ENCODE results near the gene SKIC3. TPM values are rescaled to one million over a fixed set of nuclear protein-coding genes. Genes with fewer than 3 reads are reported as not detected.
A peak's percentile ranks its signal among the peaks of the same experiment; 100 is the strongest.

SKIC3 gene
- total RNA-seq = 69.7 and 91.5 TPM in 2 replicates

DNA sequence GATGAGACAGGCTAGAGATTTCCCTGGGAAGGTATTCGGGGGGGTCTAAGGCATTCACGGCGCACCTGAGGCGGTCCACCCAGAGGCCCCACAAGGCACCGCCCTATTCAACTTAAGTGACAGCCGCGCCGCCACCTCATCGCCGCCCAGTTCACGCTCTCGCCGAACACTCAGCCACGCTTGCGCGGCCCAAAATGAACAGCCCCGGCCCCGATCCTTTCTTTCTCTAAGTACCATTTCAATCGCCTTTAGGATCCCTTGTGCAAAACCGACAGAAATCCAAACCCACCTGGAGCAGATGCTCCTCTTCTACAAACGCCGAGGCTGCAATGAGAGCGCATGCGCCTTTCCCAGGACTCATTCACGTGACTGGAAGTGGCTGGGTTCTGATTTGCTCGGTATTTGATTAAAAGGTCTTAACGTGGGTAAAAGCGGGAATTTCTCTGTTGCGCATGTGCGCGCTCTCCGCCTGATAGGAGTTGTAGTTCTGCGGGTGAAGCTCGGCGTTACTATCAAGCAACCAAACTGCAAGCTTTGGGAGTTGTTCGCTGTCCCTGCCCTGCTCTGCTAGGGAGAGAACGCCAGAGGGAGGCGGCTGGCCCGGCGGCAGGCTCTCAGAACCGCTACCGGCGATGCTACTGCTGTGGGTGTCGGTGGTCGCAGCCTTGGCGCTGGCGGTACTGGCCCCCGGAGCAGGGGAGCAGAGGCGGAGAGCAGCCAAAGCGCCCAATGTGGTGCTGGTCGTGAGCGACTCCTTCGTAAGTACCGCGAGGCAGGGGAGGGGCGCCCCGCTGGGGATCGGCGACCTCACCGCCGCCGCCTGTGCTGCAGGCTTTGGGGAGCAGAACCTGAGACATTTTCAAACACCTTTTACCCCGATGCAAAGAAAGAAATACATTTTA, at the start of gene SKIC3, which contains the start of gene ARSK:
Gene SKIC3 (minus strand): TSS at position 331 of the 902 bp plus-strand sequence. CDS start 7,827 bp downstream, outside the sequence.
Gene ARSK (plus strand): TSS at position 455 of the 902 bp plus-strand sequence. CDS start 178 bp downstream, at position 633.
- peak; percentile 99 for DNase-seq (ENCODE audit: low read depth in 2 of 2)

- DNase-seq (ENCODE audit: low read depth in 2 of 2) = no peak
These were observed 45.8 kb upstream of the SKIC3 start for GRCh38 chr5:95600557-95600956.

DNA sequence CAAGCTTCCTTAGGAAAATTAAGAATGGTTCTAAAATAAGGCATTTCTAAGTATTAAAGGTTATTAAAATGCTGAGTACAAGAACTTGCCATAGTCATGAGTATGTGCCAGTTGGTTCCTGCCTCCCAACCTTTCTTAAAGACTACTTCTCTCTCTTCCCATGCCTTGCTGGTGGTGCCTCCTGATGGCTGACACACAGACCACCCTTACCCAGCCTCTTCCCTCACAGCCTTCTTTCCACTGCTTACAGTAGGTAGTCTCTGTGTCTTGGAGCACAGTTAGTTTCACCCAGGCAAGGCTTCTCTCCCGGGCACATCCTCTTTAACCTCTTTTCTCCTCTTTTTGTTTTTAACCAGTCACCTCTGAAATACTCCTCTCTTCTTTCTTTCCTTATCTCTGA, 44.5 kb upstream of the SKIC3 start:
- DNase-seq (ENCODE audit: low read depth in 2 of 2) = no peak

GRCh38 chr5:95595289-95595931, 40.6 kb upstream of the SKIC3 start:
- no peak for DNase-seq (ENCODE audit: low read depth in 2 of 2)

DNA sequence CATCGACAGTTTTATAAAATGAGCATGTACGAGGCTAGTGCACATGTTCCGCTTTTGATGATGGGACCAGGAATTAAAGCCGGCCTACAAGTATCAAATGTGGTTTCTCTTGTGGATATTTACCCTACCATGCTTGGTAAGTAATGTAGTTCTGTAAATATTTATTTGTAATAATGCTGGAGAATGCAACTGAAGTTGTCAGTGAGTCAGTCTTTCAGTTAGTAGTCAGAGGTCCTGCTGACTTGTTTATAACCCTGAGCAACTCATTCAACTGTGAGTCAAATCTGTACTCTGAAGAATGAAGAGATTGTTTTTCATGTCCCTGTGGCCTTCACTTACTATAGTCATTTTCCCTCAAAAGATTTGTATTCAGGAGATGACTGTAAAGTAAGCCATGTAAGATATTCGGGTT, 36.7 kb upstream of the SKIC3 start:
- DNase-seq (ENCODE audit: low read depth in 2 of 2) = peak in 1 of 2 donors; percentile 84

- DNase-seq (ENCODE audit: low read depth in 2 of 2) = no peak
These were observed 36.1 kb upstream of the SKIC3 start for GRCh38 chr5:95590880-95591279.

- DNase-seq (ENCODE audit: low read depth in 2 of 2) = no peak
These were observed 29.2 kb upstream of the SKIC3 start for GRCh38 chr5:95583992-95584391.

- no peak for DNase-seq (ENCODE audit: low read depth in 2 of 2)
These were observed 26.8 kb upstream of the SKIC3 start for GRCh38 chr5:95581576-95581975.

- DNase-seq (ENCODE audit: low read depth in 2 of 2) = no peak
These were observed 17.2 kb upstream of the SKIC3 start for GRCh38 chr5:95572016-95572415.

DNA sequence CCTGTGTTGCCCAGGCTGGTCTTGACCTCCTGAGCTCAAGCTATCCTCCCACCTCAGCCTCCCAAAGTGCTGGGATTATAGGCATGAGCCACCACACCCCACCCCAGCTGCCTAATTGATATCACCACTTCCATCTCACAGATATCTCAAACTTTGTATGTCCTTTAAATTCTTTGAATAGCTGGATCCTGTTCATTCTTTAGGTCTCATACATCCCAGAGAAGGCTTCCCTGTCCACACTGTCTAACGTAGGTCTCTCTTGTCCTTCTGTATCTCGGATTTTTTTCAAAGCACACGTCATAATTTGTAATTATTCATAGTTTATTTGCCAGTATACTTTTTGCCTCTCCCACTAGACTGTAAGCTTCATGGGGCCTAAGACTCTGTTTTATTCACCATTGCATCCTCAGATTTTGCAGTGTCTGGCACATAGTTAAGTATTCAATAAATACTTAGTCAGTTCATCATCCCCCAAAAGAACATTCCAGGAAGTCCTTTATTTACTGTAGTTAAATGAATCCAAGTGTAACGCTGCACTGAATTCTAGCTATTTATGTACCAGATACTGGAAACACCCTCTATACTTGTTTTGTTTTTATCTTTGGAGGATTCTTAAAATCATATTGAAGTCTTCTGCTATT, 10.6 kb upstream of the SKIC3 start:
- peak in 1 of 2 donors; percentile 53 for DNase-seq (ENCODE audit: low read depth in 2 of 2)

DNA sequence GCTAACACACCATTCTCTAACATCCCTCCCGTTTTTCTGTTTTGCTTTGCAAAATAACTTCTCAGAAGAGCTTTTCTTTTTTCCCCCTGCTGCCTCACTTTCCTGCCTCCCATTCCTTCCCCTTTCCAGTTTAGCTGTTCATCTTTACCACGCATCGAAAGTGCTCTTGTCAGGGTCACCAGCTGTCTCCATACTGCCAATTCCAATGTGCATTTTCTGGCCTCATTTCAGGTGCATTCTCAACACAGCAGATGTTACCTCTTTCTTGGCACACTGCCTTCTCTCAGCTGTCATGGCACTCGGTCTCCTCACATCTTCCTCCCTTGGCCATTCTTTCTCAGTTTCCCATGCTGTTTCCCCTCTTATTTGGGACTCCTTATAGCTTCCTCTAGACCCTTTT, 9.7 kb upstream of the SKIC3 start:
- DNase-seq (ENCODE audit: low read depth in 2 of 2) = peak in 1 of 2 donors; percentile 5

DNA sequence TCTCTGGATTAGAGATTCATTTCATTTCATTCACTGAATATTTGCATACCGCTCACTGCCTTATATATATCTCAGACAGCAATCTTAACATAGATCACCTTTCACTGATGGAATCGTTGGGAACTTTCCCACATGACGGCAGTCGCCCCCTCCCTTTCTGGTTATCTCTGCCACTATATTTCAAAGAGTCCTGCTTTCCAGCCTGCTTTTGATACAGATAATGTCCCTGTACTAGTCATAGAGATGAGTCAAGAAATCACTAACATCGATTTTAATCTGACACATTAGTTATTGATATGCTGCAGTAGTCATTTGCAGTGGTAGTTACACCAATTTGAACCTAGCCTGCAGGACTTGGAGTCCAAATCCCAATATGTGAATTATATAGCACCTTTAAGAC, 8.6 kb upstream of the SKIC3 start:
- no peak for DNase-seq (ENCODE audit: low read depth in 2 of 2)

DNA sequence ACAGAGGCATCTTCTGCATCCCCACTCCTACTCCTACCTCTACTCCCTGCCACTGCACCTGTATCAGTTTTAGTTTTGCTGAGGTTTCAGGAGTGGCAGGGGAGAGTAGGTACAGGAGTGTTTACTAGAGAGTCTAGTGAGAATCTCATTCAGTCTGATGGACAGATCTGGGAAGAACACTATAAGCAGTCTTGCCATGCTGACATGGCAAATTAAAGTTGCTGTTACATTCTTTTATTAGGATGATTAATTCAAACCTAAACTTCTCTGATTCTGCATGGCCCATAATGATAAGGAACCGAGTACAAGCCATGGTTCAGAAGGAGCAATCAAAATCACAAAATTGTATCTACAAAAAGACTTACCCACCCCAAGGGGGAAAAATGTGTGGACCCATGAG, 7.5 kb upstream of the SKIC3 start:
- no peak for DNase-seq (ENCODE audit: low read depth in 2 of 2)

DNA sequence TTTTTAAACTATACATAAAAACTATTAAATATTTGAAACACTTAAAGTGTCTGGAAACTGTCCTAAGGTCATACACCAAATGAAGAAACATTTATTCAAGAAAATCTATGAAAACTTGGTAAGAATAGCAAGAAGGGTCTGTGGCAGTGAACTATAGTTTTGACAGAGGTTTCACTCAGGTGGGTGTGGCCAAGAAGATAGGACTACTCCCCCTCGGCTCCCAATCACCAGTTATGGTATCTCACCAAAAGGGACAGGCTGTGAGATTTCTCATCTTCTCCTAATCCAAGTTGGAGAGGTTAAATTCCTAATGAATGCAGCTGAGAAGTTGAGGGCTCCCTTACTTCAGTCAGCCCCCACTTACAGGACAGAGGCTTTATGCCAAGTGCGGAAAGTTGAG, 3.1 kb upstream of the SKIC3 start:
- DNase-seq (ENCODE audit: low read depth in 2 of 2) = no peak

DNA sequence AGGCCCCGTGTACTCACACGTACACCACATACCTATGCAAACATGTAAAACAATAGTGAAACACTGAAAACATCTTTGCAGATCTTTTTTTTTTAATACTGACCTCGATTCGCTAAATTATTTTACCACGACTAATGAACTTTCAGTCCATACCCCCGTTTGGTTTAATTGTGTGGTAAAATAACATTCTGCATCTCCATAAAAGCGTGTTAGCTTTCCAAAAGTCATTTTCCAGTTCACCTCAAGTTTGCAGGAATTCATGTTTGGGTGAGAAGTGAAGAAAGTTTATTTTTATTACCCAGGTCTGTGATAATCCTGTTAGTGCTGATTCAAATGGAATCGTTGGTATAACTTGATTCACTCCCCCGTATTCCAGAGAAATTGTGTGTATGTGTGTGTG, 776 bp upstream of the SKIC3 start:
- DNase-seq (ENCODE audit: low read depth in 2 of 2) = peak; percentile 7 to 12

DNA sequence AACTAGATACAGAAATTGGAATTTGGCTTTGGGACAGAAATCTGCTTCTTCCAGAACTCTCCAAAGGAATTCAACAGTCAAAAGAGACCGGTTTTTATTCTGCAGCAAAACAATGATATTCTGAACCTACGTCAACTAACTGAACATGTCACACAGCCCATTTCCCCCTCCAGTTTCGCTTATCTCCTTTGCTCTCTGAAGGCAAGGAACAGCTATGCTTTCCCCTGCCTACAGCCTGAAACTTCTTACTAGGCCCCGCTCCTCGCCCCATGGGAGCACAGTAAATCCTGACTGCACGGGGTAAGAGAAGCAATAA, 488 bp downstream of the SKIC3 start:
- no peak for DNase-seq (ENCODE audit: low read depth in 2 of 2)

DNA sequence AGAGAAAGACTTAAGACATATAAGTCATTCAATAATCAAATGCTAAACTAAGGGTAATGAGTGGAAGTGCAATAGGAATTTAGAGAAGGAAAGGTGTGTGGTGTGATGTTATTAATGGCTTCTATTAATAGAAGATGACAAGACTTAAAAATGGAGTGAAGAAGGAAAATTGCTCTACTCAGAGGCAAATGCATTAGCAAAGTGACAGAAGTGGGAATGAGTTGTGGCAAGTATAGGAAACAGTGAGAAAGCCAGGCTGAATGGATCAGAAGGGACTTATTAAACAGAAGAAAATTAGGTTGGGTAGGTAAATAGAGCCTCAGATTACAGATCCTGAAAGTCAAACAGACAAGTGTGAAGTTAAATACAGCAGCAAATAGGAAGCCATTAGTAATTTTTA, 5.7 kb downstream of the SKIC3 start:
- no peak for DNase-seq (ENCODE audit: low read depth in 2 of 2)

- no peak for DNase-seq (ENCODE audit: low read depth in 2 of 2)
These were observed 11.6 kb downstream of the SKIC3 start for GRCh38 chr5:95543017-95543705.

- DNase-seq (ENCODE audit: low read depth in 2 of 2) = no peak
These were observed 17.3 kb downstream of the SKIC3 start for GRCh38 chr5:95537501-95537900.

- DNase-seq (ENCODE audit: low read depth in 2 of 2) = peak; percentile 4 to 14
These were observed 21.0 kb downstream of the SKIC3 start for GRCh38 chr5:95533761-95534160.

GRCh38 chr5:95533106-95533505, 21.7 kb downstream of the SKIC3 start:
- no peak for DNase-seq (ENCODE audit: low read depth in 2 of 2)

DNA sequence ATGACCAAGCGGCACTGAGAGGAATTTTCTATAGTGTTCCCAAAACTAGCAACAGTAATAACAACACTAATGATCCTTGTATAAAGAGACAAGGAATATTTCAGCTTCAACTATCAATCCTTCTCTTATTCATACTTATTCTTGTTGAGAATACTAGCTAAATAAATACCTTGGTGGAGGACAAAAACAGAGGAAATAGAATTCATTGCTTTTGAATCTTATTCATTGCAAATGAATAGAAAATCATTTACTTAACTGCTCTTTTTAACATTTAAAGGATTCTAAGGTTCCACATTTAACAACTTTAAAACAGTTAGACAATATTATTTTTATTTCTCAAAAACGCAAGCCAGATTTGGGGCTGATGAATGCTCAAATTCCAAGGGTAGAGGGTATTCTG, 22.4 kb downstream of the SKIC3 start:
- DNase-seq (ENCODE audit: low read depth in 2 of 2) = no peak

Data from lung microvascular endothelial cell (primary cell).